AG09319 (cell line): Measurements from ENCODE around the gene TPI1.

Source experiments
- DNase-seq: peaks from one replicate; pipeline ENCODE4 v3.0.0-alpha.2; 2010; ENCODE audit warnings: low read depth; ENCODE audit errors: extremely low read depth
- TF ChIP-seq, protein P1 (sequence below): IDR thresholded peaks from 2 replicates; pipeline ENCODE4 v1.5.1; 2011; ENCODE audit warnings: low read depth, mild to moderate bottlenecking, inconsistent platforms, low read length, moderate library complexity

Gene TPI1

DNA sequence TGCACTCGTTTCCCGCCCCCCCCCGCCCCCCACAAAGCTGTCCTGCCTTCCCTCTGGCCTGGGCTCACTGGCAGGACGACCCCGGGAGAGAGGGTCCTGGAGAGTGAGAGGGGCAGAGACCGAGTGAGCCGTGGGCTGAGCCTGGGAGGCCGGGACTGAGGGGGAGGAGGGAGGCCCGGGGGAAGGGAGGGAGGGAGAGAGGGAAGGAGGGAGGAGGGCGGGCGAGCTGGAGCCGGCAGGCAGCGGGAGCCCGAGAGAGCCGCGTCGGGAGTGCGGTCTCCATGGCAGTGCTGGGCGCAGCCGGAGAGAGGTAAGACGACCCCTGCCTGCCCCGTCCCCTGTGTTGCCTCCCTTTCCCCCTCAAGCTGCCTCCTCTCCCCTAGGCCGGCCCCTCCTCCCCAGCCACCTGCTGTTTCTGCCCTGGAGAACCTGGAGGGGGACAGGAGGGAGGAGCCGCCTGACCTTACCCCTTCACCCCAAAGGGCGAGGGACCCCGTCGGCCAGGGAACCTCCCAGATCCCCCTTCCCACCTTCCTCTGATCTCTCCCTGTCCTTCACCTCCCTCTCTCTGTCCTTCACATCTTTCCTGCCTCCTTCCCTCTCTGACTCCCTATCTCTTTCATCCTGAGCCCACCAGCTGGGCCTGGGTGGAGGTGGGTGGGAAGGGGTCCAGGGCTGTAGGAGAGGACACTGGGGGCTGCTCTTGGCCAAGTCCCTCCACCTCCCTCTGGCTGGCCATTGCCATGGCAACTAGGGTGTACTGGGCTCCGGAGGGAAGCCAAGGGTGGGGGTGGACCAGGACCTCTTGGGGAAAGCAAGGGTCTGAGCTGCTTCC is 45.5 kb upstream of the TPI1 start, which contains the start of gene GPR162:
TSS of gene GPR162 (plus strand) at position 231 of the 835 bp plus-strand sequence. CDS start 2,078 bp downstream, outside the sequence.
- TF ChIP-seq, protein P1, sequence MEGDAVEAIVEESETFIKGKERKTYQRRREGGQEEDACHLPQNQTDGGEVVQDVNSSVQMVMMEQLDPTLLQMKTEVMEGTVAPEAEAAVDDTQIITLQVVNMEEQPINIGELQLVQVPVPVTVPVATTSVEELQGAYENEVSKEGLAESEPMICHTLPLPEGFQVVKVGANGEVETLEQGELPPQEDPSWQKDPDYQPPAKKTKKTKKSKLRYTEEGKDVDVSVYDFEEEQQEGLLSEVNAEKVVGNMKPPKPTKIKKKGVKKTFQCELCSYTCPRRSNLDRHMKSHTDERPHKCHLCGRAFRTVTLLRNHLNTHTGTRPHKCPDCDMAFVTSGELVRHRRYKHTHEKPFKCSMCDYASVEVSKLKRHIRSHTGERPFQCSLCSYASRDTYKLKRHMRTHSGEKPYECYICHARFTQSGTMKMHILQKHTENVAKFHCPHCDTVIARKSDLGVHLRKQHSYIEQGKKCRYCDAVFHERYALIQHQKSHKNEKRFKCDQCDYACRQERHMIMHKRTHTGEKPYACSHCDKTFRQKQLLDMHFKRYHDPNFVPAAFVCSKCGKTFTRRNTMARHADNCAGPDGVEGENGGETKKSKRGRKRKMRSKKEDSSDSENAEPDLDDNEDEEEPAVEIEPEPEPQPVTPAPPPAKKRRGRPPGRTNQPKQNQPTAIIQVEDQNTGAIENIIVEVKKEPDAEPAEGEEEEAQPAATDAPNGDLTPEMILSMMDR = no peak
- DNase-seq = no peak

GRCh38 chr12:6822426-6823135 is 44.8 kb upstream of the TPI1 start:
- DNase-seq = no peak
- TF ChIP-seq, protein P1 = no peak

DNA sequence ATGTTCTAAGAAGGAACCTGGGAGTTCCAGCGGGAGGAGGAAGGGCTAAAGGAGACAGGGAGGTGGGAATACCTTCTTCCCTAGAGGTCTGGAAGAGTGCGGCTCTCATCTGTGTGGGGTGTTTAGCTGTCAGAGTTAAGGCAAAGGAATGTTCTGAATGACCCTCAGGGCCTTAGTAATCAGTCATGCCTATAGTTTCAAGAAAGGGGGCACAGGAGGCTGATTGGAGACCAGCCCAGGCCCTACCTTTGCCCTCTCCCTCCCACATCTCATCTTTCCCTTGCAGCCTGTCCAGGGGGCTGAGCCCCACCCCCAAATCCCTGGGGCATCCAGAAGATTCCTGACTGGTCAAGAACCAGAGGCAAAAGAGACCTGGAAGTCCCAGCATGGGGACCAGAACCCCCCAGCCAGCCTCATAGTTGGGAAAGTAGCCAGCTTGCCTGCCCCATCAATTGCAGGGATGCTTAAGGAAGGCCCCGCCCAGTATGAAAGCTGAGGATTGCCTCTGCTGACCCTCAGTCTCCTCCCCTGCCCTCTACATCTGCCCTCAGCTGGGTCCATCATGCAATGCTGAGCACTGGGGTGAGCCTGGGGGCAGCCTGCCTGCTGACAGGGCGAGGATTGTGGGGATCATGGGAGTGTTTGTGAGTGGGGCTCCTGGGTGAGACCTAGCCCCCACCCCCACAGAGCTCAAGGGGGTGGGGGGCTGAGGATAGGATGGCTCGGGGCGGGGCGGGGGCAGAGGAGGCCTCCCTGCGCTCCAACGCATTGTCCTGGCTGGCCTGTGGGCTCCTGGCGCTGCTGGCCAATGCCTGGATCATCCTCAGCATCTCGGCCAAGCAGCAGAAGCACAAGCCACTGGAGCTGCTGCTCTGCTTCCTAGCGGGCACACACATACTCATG is 43.9 kb upstream of the TPI1 start:
- DNase-seq = no peak
- TF ChIP-seq, protein P1 = no peak

- TF ChIP-seq, protein P1 = no peak
These were observed 43.1 kb upstream of the TPI1 start for GRCh38 chr12:6824085-6824775.

DNA sequence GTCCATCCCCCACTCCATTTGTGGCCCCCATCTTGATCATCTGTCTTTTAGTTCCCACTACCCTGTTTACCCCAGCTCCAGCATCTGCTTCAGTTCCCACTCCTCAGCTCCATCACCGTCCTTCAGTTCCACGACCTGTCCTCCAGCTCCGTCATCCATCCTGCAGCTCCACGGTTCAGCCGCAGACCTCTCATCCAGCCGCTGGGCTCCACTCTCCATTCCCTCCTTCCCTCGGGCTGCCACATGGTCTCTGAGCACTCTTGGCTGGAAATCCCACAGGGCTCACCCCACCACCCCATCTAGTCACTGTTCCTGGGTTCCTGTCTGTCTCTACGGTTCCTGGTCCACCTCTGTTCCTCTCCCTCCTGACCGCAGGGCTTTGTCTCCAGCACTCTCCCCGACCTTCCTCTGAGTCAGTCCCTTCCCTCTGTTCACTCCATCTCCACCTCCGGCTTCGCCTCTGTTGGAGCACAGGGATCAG is 42.4 kb upstream of the TPI1 start:
- DNase-seq = no peak
- TF ChIP-seq, protein P1 = no peak

More at GRCh38 chr12:6824085-6824775, 43.1 kb upstream of the TPI1 start:
- DNase-seq = no peak

DNA sequence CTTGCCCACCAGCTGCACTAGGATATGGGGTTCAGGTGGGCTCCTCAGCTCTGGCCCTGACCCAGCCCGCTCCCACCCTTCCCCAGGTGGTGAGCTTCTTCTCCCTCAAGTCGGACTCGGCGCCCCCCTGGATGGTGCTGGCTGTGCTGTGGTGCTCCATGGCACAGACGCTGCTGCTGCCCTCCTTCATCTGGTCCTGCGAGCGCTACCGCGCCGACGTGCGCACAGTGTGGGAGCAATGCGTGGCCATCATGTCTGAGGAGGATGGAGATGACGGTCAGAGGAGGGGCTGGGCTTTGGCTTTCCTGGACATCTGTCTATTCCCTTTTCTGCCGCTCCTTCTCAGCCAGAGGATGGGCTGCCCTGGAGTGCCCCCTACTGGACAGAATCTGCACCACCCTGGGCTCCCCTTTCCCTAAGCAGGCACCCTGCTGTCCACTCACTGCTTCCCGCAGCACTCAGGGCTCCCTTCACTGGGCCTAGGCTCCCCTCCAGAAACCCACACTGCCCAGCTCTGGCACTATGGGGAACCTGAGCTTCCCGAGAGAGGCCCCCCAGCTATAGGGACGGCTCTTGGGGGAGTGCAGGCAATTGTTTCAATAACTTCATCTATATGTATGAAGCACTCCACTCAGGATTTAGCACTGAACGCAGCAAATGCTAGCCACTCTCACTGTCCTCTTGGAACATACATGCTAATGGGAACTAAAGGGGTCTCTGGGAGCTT is 41.8 kb upstream of the TPI1 start:
- peak; percentile 60 for DNase-seq
- TF ChIP-seq, protein P1 = peak; percentile 94
